K562 (cell line): Measurements from ENCODE around the gene PRSS27. TPM values are rescaled to one million over a fixed set of nuclear protein-coding genes. Genes with fewer than 3 reads are reported as not detected.

Experiments used
- BACH1 ChIP-seq: fragments of 200-800 bp; sonication (Bioruptor generic); IDR thresholded peaks from 2 replicates; pipeline ENCODE4 v1.6.1; 2016; ENCODE audit warnings: missing genetic modification characterization, missing compliant biosample characterization
- CHCHD3 ChIP-seq: fragments of 250-450 bp; sonication (Bioruptor Pico); IDR thresholded peaks from 2 replicates; pipeline ENCODE4 v2.1.2; 2022; ENCODE audit warnings: mild to moderate bottlenecking
- HDGF ChIP-seq: fragments of 450-650 bp; IDR thresholded peaks from 2 replicates; pipeline ENCODE4 v1.6.1; 2016
- NFYB ChIP-seq: IDR thresholded peaks from 2 replicates; pipeline ENCODE4 v1.6.1; 2011; ENCODE audit warnings: mild to moderate bottlenecking, moderate library complexity; ENCODE audit not compliant: insufficient read length; ENCODE audit errors: extremely low read depth
- NONO ChIP-seq, 2 experiments: fragments of 200-400 bp in 1 of 2; fragments of 450-650 bp in 1 of 2; formaldehyde crosslinking in 1 of 2; IDR thresholded peaks; 2 replicates each; pipeline ENCODE4 v1.6.1; 2017; ENCODE audit warnings: low read depth in 2 of 2, mild to moderate bottlenecking in 2 of 2, moderate library complexity in 2 of 2, low read length in 1 of 2
- PML ChIP-seq: IDR thresholded peaks from 2 replicates; pipeline ENCODE4 v1.6.1; 2012; ENCODE audit warnings: low read length, inconsistent platforms
- SMAD1 ChIP-seq: fragments of 150-350 bp; IDR thresholded peaks from 2 replicates; pipeline ENCODE4 v1.6.1; 2014; ENCODE audit warnings: low read length, low read depth; ENCODE audit not compliant: partially characterized antibody
- ZEB2 ChIP-seq: fragments of 450-650 bp; IDR thresholded peaks from 2 replicates; pipeline ENCODE4 v1.6.1; 2016
- polyA plus RNA-seq, 8 experiments: library from polyadenylated mRNA; depleted of rRNA in 4 of 8; stranded (reverse) in 5 of 8; unstranded in 3 of 8; fragments of >200 nt; fragmentation: Nextera tagmentation in 2 of 8; fragmentation: Illumina TruSeq in 1 of 8; extraction: Ambion mirVana in 2 of 8; extraction: Trizol in 1 of 8; gene quantifications; 2 replicates each; pipeline versions ENCODE4 v1.2.1 to v1.2.3, GENCODE V29; 2011 to 2014; ENCODE audit warnings: inconsistent platforms in 1 of 8, missing spikeins in 1 of 8
- total RNA-seq, 7 experiments: library from RNA; depleted of rRNA in 6 of 7; stranded (reverse); fragments of >200 nt in 6 of 7; fragmentation: Illumina TruSeq in 2 of 7; extraction: Trizol in 2 of 7; gene quantifications; 2 replicates each; pipeline versions ENCODE4 v1.2.1 to v1.2.3, GENCODE V29; 2011 to 2021; ENCODE audit warnings: low replicate concordance in 1 of 7
- TF ChIP-seq, protein P1 (sequence below): IDR thresholded peaks from 2 replicates; pipeline ENCODE4 v1.6.1; 2011; ENCODE audit warnings: borderline replicate concordance, low read depth, mild to moderate bottlenecking, moderate library complexity, low read length; ENCODE audit not compliant: insufficient read depth, poor library complexity, severe bottlenecking
- TF ChIP-seq, protein P2 (sequence below), 2 experiments: fragments of 450-650 bp in 1 of 2; IDR thresholded peaks; 2 replicates each; pipeline ENCODE4 v1.6.1; 2011 to 2017; ENCODE audit warnings: low read depth in 2 of 2, antibody characterized with exemption in 1 of 2, borderline replicate concordance in 1 of 2, low read length in 1 of 2, mild to moderate bottlenecking in 1 of 2, mixed read lengths in 1 of 2; ENCODE audit not compliant: control insufficient read depth in 1 of 2
- TF ChIP-seq, protein P3 (sequence below): fragments of 200-600 bp; sonication (generic); IDR thresholded peaks from one replicate; pipeline ENCODE4 v1.6.1; 2012; ENCODE audit warnings: mild to moderate bottlenecking, low read depth, low read length, inconsistent platforms

Gene PRSS27
- total and polyA plus RNA-seq, 9 of the 15 experiments (the other 6 are each of a cell fraction or from before 2014, with no cell fraction given), result 0.09 to 0.20 (median 0.17) TPM; not detected in 5

DNA sequence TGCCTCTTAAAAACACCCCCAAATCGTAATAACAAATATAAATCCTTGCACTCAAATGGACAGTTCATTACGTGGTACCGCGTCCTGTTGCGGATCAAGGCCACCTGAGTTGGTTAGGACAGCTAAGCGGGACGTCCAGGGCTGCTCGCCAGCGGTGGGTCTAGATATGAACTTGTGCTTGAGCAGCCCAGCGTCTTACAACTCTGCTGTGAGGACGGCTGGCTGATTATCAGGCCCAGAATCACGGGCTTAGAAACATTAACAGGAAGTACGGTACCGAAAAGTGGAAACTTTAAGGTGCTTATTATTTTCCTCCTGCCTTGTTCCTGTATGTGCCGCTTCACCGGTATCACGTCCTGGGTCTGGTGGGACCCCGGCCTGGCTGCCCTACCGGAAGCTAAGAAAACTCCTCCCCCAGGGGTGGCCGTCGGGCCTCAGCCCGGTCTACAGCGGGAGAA is 31.6 kb upstream of the PRSS27 start (continued):
- TF ChIP-seq, protein P1, sequence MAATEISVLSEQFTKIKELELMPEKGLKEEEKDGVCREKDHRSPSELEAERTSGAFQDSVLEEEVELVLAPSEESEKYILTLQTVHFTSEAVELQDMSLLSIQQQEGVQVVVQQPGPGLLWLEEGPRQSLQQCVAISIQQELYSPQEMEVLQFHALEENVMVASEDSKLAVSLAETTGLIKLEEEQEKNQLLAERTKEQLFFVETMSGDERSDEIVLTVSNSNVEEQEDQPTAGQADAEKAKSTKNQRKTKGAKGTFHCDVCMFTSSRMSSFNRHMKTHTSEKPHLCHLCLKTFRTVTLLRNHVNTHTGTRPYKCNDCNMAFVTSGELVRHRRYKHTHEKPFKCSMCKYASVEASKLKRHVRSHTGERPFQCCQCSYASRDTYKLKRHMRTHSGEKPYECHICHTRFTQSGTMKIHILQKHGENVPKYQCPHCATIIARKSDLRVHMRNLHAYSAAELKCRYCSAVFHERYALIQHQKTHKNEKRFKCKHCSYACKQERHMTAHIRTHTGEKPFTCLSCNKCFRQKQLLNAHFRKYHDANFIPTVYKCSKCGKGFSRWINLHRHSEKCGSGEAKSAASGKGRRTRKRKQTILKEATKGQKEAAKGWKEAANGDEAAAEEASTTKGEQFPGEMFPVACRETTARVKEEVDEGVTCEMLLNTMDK, result no peak
- TF ChIP-seq, protein P2, sequence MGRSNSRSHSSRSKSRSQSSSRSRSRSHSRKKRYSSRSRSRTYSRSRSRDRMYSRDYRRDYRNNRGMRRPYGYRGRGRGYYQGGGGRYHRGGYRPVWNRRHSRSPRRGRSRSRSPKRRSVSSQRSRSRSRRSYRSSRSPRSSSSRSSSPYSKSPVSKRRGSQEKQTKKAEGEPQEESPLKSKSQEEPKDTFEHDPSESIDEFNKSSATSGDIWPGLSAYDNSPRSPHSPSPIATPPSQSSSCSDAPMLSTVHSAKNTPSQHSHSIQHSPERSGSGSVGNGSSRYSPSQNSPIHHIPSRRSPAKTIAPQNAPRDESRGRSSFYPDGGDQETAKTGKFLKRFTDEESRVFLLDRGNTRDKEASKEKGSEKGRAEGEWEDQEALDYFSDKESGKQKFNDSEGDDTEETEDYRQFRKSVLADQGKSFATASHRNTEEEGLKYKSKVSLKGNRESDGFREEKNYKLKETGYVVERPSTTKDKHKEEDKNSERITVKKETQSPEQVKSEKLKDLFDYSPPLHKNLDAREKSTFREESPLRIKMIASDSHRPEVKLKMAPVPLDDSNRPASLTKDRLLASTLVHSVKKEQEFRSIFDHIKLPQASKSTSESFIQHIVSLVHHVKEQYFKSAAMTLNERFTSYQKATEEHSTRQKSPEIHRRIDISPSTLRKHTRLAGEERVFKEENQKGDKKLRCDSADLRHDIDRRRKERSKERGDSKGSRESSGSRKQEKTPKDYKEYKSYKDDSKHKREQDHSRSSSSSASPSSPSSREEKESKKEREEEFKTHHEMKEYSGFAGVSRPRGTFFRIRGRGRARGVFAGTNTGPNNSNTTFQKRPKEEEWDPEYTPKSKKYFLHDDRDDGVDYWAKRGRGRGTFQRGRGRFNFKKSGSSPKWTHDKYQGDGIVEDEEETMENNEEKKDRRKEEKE (IDR thresholded peaks at IDR 0.05; ENCODE audit: borderline replicate concordance in 1 of 2, control insufficient read depth in 1 of 2, low read depth in 2 of 2, low read length in 1 of 2), result 0 out of 4 replicates have a peak, but pooled peaks of 1 of the 2 experiments have one; percentile 14
- TF ChIP-seq ZEB2 (no peak), NFYB (no peak), HDGF (no peak), PML (peak; percentile 36; the same call in 1 of the 2 replicates), BACH1 (tag) (peak; percentile 82; the same call in 1 of the 2 replicates), CHCHD3 (CRISPR knock-in tag) (no peak), SMAD1 (no peak), NONO (IDR thresholded peaks at IDR 0.05; ENCODE audit: low read depth in 2 of 2, low read length in 1 of 2) (0 out of 4 replicates have a peak, but pooled peaks of 1 of the 2 experiments have one; percentile 43)
- TF ChIP-seq, protein P3, sequence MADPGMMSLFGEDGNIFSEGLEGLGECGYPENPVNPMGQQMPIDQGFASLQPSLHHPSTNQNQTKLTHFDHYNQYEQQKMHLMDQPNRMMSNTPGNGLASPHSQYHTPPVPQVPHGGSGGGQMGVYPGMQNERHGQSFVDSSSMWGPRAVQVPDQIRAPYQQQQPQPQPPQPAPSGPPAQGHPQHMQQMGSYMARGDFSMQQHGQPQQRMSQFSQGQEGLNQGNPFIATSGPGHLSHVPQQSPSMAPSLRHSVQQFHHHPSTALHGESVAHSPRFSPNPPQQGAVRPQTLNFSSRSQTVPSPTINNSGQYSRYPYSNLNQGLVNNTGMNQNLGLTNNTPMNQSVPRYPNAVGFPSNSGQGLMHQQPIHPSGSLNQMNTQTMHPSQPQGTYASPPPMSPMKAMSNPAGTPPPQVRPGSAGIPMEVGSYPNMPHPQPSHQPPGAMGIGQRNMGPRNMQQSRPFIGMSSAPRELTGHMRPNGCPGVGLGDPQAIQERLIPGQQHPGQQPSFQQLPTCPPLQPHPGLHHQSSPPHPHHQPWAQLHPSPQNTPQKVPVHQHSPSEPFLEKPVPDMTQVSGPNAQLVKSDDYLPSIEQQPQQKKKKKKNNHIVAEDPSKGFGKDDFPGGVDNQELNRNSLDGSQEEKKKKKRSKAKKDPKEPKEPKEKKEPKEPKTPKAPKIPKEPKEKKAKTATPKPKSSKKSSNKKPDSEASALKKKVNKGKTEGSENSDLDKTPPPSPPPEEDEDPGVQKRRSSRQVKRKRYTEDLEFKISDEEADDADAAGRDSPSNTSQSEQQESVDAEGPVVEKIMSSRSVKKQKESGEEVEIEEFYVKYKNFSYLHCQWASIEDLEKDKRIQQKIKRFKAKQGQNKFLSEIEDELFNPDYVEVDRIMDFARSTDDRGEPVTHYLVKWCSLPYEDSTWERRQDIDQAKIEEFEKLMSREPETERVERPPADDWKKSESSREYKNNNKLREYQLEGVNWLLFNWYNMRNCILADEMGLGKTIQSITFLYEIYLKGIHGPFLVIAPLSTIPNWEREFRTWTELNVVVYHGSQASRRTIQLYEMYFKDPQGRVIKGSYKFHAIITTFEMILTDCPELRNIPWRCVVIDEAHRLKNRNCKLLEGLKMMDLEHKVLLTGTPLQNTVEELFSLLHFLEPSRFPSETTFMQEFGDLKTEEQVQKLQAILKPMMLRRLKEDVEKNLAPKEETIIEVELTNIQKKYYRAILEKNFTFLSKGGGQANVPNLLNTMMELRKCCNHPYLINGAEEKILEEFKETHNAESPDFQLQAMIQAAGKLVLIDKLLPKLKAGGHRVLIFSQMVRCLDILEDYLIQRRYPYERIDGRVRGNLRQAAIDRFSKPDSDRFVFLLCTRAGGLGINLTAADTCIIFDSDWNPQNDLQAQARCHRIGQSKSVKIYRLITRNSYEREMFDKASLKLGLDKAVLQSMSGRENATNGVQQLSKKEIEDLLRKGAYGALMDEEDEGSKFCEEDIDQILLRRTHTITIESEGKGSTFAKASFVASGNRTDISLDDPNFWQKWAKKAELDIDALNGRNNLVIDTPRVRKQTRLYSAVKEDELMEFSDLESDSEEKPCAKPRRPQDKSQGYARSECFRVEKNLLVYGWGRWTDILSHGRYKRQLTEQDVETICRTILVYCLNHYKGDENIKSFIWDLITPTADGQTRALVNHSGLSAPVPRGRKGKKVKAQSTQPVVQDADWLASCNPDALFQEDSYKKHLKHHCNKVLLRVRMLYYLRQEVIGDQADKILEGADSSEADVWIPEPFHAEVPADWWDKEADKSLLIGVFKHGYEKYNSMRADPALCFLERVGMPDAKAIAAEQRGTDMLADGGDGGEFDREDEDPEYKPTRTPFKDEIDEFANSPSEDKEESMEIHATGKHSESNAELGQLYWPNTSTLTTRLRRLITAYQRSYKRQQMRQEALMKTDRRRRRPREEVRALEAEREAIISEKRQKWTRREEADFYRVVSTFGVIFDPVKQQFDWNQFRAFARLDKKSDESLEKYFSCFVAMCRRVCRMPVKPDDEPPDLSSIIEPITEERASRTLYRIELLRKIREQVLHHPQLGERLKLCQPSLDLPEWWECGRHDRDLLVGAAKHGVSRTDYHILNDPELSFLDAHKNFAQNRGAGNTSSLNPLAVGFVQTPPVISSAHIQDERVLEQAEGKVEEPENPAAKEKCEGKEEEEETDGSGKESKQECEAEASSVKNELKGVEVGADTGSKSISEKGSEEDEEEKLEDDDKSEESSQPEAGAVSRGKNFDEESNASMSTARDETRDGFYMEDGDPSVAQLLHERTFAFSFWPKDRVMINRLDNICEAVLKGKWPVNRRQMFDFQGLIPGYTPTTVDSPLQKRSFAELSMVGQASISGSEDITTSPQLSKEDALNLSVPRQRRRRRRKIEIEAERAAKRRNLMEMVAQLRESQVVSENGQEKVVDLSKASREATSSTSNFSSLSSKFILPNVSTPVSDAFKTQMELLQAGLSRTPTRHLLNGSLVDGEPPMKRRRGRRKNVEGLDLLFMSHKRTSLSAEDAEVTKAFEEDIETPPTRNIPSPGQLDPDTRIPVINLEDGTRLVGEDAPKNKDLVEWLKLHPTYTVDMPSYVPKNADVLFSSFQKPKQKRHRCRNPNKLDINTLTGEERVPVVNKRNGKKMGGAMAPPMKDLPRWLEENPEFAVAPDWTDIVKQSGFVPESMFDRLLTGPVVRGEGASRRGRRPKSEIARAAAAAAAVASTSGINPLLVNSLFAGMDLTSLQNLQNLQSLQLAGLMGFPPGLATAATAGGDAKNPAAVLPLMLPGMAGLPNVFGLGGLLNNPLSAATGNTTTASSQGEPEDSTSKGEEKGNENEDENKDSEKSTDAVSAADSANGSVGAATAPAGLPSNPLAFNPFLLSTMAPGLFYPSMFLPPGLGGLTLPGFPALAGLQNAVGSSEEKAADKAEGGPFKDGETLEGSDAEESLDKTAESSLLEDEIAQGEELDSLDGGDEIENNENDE, result no peak
